GM12801 (cell line): Measurements from ENCODE around the gene PSMA6.

Source experiments
- CTCF ChIP-seq: IDR thresholded peaks from one replicate; pipeline ENCODE4 v1.5.1; 2011; ENCODE audit warnings: control low read depth; ENCODE audit not compliant: insufficient read length; ENCODE audit errors: extremely low read depth

Gene PSMA6

GRCh38 chr14:35352274-35353233 lies 60.4 kb downstream of the PSMA6 start:
- no peak for TF ChIP-seq CTCF

GRCh38 chr14:35353409-35354172 lies 61.4 kb downstream of the PSMA6 start:
- no peak for TF ChIP-seq CTCF

- no peak for TF ChIP-seq CTCF
These were observed 64.0 kb downstream of the PSMA6 start for GRCh38 chr14:35355981-35356841.

GRCh38 chr14:35361141-35361480 lies 68.9 kb downstream of the PSMA6 start:
- no peak for TF ChIP-seq CTCF

- no peak for TF ChIP-seq CTCF
These were observed 70.3 kb downstream of the PSMA6 start for GRCh38 chr14:35362450-35362849.

GRCh38 chr14:35362911-35363374 lies 70.8 kb downstream of the PSMA6 start:
- no peak for TF ChIP-seq CTCF
